Measurements from ENCODE around the gene UST.

The UST gene

GRCh38 chr6:149122850-149123821 lies 376.3 kb downstream of the UST start:
- in situ Hi-C loops (cut with HindIII; ENCODE audit: low pct_unique_long_range_greater_than_20kb, low sequenced_read_pairs): no loop called here
- TF ChIP-seq JUND (IDR thresholded peaks at IDR 0.05; ENCODE audit: low read depth): no peak
- no peak for DNase-seq (ENCODE audit: low read depth in 1 of 2, low spot score in 1 of 2)

- in situ Hi-C loops (cut with HindIII; ENCODE audit: low pct_unique_long_range_greater_than_20kb, low sequenced_read_pairs): no loop called here
- TF ChIP-seq JUND (IDR thresholded peaks at IDR 0.05; ENCODE audit: low read depth): no peak
- DNase-seq (ENCODE audit: low read depth in 1 of 2, low spot score in 1 of 2): no peak
Measured at GRCh38 chr6:149125309-149125708, 378.5 kb downstream of the UST start.

Data from T47D (cell line).